HG03571 (cell line): ENCODE data around the gene AFF2.

ENCODE experiments used
- ATAC-seq: cut with Tn5 transposase; IDR thresholded peaks from one replicate; pipeline ENCODE4 v1.9.1; 2021; ENCODE audit not compliant: unreplicated experiment

Gene AFF2

GRCh38 chrX:148580016-148580415, 79.6 kb downstream of the AFF2 start:
- no peak for ATAC-seq

DNA sequence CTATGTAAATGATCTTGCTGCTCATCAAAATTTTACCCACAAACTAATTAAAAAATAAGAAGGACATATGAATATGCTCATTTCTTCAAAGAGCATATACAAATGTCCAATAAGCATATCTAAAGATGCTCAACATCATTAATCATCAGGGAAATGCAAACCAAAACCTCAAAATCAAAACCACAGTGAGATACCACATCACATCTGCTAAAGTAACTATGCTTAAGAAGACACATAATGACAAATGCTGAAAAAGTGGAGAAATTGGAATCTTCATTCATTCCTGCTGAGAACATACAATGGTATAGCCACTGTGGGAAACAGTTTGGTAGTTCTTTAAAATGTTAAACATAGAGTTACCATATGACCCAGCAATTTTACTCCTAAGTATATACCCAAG, 81.9 kb downstream of the AFF2 start:
- no peak for ATAC-seq

DNA sequence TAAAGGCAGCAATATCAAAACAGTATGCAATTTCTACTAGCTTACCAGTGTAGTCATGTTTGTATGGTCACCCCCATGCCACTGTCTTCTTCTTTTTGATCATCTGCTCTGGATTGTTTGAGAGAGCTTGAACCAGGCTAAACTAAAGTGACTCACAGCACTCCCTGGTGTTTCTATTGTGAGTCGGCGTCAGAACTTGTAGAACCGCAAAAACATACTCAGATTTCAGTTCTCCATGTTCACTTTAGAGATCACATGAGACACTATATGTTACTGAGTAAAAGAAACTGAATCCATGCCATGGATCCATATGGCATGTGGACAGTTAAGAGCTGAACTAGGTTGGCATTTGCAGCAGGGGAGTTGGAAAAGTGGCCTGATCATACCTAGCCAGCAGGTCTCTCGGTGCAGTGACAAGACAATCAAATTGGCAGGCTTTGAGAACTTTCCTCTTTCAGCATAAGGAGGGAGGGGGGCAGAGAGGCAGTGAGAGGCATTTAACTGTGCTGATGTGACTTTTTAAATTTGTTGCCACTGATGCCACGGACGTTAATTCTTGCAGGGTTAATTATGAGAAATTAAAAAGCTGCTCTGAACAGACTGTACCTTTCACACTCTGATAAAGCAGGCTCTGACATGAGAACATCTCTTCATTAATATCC, 88.4 kb downstream of the AFF2 start:
- ATAC-seq, result no peak

- ATAC-seq, result no peak
These were observed 92.2 kb downstream of the AFF2 start for GRCh38 chrX:148592595-148592994.

DNA sequence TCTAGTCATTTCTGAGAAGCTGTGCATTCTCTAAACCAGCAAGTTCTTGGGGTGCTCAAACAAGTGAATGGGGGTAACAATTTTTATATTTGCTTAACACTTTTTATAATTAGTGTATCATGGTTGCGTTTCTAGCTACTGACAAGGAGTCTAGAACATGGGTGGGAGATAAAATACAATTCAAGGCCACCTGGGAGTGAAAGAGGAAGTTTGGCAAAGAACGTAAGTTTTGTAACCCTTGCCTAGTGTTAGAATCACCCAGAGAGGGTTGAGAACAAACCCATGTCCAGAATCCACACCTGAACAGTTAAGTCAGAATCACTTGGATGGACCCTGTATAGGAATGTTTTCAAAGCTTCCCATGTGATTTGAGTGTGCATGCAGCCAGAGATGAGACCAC, 92.7 kb downstream of the AFF2 start:
- ATAC-seq, result no peak

GRCh38 chrX:148593987-148594386, 93.6 kb downstream of the AFF2 start:
- ATAC-seq, result no peak

DNA sequence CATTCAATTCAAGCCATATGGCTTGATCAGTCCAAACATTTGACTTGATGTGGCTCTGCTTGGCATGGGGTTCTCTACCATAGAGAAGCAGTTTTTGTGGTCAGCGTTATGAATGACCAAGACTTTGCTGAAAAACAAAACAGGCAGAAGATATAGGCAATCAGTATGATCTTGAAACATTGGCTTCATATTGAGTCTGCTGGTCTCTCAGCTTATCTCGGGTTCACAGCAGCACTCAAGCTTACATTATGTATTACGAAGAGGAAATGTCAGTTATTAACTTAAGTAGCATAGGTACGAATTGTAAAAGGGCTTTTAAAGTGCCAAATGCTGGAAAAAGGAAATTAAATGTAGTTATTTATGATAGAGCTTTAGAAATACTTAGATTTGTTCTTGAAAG, 99.0 kb downstream of the AFF2 start:
- no peak for ATAC-seq

GRCh38 chrX:148600131-148600530, 99.7 kb downstream of the AFF2 start:
- no peak for ATAC-seq

DNA sequence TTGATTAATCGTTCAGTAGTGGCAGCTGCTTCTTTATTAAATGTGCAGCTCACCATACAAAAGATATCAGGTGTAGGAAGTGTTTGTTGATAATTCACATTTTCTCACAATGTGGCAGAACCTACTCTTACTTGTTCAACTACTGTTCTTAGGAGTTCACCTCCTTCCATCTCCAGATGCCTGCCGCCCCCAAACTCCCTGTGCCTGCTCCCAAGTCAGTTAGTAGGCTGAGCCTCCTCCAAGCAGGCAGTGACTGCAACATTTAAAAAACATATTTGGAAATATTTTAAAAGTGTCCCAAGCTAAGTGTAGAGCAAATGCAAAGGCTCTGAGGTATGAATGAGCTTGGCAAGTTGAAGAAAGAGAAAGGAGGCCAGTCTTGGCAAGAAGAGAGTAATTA, 100.2 kb downstream of the AFF2 start:
- no peak for ATAC-seq

- no peak for ATAC-seq
These were observed 100.6 kb downstream of the AFF2 start for GRCh38 chrX:148601034-148601433.

- ATAC-seq, result peak; percentile 69
These were observed 109.3 kb downstream of the AFF2 start for GRCh38 chrX:148609515-148610327.

GRCh38 chrX:148610328-148610698, 109.9 kb downstream of the AFF2 start:
- peak; percentile 61 for ATAC-seq

- ATAC-seq, result peak; percentile 35
These were observed 111.6 kb downstream of the AFF2 start for GRCh38 chrX:148611993-148612392.

GRCh38 chrX:148612431-148612830, 112.0 kb downstream of the AFF2 start:
- no peak for ATAC-seq

GRCh38 chrX:148613636-148614035, 113.2 kb downstream of the AFF2 start:
- no peak for ATAC-seq

DNA sequence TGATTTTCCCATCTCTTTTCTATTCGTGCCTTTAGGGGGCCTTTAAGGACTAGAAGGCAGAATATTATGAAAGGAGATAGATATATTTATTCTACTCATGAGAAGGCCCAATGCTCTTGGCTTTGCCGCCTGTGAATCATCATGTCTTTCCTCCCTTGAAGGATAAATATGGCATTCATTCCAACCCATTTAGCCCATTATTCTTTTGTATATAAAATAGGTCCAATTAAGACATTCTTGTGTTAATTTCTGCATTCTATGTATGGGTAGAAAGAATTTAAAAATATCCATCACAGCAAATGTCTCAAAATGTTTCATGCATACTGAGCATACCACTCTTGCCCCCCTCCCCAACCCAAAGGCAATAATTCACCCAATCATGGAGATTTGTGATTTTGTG, 115.1 kb downstream of the AFF2 start:
- no peak for ATAC-seq

DNA sequence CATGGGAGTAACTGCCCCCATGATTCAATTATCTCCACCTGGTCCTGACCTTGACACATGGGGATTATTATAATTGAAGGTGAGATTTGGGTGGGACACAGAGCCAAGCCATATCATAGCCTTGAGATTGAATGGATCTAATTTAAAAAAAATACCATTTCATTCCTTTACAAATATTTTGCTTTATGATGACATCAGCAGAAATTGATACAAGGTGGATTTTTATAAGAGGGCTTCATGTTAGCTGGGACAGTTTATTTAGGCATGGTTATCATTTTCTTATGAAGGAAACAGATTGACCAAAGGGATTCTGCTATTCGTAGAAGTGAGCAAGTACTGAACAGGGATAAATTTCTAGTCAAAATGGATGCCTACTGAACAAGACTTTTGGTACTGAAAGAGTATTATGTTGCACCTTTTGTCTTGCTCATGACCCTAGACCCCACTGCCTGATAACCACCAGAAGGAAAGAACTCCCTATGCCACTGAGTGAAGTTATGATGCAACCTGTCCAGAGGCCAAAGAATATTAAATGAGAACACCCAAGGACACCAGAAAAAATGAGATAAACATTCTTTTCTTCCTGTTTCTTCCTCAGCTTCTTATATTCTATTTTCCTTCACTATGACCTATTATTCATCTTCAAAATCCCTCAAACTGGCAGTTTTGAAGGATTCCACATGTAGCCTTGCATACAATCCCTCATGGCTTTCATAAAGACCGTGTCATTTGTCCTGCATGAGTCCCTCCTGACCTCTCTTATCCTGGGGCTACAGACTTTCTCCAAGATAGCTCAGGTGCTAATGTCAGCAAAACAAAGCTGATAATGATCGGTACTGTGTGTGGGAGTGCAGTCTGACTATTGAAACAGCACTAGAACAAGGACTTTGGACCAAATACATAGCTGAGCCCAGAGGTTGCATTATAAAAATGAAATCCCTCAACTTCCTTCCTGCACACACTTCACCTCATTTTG, 118.3 kb downstream of the AFF2 start:
- ATAC-seq, result no peak

DNA sequence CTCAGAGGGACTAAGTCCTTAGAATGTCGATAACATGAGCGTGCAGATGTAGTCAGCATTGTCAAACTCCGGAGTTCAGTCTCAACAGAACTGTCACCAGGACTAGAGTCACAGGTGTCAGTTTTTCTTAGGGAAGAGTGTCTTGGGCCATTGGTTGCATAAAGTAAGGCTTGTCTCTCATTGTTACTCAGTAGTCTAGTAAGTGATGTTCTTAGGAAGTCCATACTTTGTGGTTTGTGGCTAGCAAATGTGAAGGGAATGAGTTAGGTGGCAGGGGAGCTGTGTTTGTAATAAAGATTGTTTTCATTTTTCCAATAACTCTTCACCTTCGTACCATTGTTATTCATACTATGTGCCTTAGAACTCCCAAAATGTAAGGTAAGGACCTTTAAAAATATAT, 119.6 kb downstream of the AFF2 start:
- ATAC-seq, result no peak

- ATAC-seq, result no peak
These were observed 124.6 kb downstream of the AFF2 start for GRCh38 chrX:148624951-148625474.

DNA sequence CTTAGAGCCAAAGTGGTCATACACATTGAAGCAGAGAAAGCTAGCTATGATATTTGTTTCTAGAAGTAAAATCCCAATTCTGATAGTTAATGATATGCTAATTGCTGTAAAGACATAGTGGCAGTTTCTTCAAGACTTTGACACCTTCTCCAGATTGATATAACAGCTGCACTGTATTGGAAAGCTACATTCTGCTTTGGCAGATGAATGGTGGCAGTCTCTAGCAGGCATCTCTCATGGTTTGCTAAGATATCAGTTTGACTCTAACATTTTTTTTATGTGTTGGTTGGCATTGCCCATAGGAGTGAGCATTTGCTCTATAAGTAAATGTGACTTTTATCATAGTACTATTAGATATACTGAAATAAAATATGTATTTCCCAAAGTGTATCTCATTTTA, 128.2 kb downstream of the AFF2 start:
- no peak for ATAC-seq

- ATAC-seq, result no peak
These were observed 129.0 kb downstream of the AFF2 start for GRCh38 chrX:148629434-148629833.
